ENCODE results near the gene STK32B. TPM values are rescaled to one million over a fixed set of nuclear protein-coding genes. Genes with fewer than 3 reads are reported as not detected.
"Not testable (repeated sequence)": the region's sequence is repeated elsewhere in the genome, so short reads cannot be mapped to it uniquely, and the experiment has no call there.

The STK32B gene
- total RNA-seq, 1 donor = 5.3 TPM

- DNase-seq (ENCODE audit: low read depth) = no peak
- TF ChIP-seq CTCF (IDR thresholded peaks at IDR 0.05; ENCODE audit: insufficient read depth, low read length) = no peak
- no peak overlapping the region for H3K4me3 ChIP-seq (ENCODE audit: low read depth, low read length)
These were observed 196.5 kb downstream of the STK32B start for GRCh38 chr4:5247735-5248134.

- DNase-seq (ENCODE audit: low read depth) = no peak
- TF ChIP-seq CTCF (IDR thresholded peaks at IDR 0.05; ENCODE audit: insufficient read depth, low read length) = no peak
These were observed 198.4 kb downstream of the STK32B start for GRCh38 chr4:5249727-5250126.

GRCh38 chr4:5250536-5250935, 199.3 kb downstream of the STK32B start:
- not testable (repeated sequence) for H3K4me3 ChIP-seq (ENCODE audit: low read depth, low read length); DNase-seq (ENCODE audit: low read depth)

More at GRCh38 chr4:5249727-5250126, 198.4 kb downstream of the STK32B start:
- H3K4me3 ChIP-seq (ENCODE audit: low read depth, low read length) = no peak overlapping the region

GRCh38 chr4:5256421-5256820, 205.1 kb downstream of the STK32B start:
- no peak for TF ChIP-seq CTCF (IDR thresholded peaks at IDR 0.05; ENCODE audit: insufficient read depth, low read length)
- DNase-seq (ENCODE audit: low read depth) = no peak
- no peak overlapping the region for H3K4me3 ChIP-seq (ENCODE audit: low read depth, low read length)

- no peak for DNase-seq (ENCODE audit: low read depth)
- no peak overlapping the region for H3K4me3 ChIP-seq (ENCODE audit: low read depth, low read length)
- no peak for TF ChIP-seq CTCF (IDR thresholded peaks at IDR 0.05; ENCODE audit: insufficient read depth, low read length)
These were observed 205.8 kb downstream of the STK32B start for GRCh38 chr4:5257086-5257485.

- TF ChIP-seq CTCF (IDR thresholded peaks at IDR 0.05; ENCODE audit: insufficient read depth, low read length) = no peak
- no peak for DNase-seq (ENCODE audit: low read depth)
- H3K4me3 ChIP-seq (ENCODE audit: low read depth, low read length) = no peak overlapping the region
These were observed 208.2 kb downstream of the STK32B start for GRCh38 chr4:5259471-5259870.

GRCh38 chr4:5260121-5260520, 208.8 kb downstream of the STK32B start:
- no peak for DNase-seq (ENCODE audit: low read depth)
- TF ChIP-seq CTCF (IDR thresholded peaks at IDR 0.05; ENCODE audit: insufficient read depth, low read length) = no peak
- H3K4me3 ChIP-seq (ENCODE audit: low read depth, low read length) = no peak overlapping the region

Measured in fibroblast of the aortic adventitia (primary cell).